ENCODE data around the gene ARMS2.

GRCh38 chr10:122484276-122485060, 30.0 kb downstream of the ARMS2 start:
- TF ChIP-seq CTCF (conservative IDR thresholded peaks at IDR 0.05; ENCODE audit: low read length) = no peak
- TF ChIP-seq EZH2phosphoT487 (IDR thresholded peaks at IDR 0.05; ENCODE audit: borderline replicate concordance) = no peak
